Adrenal gland (tissue), 5 donors: ENCODE measurements around the gene MAPK10.

Source experiments
- CTCF ChIP-seq, 6 experiments: fragments of 450-650 bp in 4 of 6; fragments of 200-600 bp in 2 of 6; sonication (generic) in 1 of 6; IDR thresholded peaks; 1 replicate in 5 of 6; 2 replicates in 1 of 6; pipeline versions ENCODE4 v1.5.1 to v1.8.0; 2016 to 2021; ENCODE audit warnings: antibody characterized with exemption in 6 of 6, mild to moderate bottlenecking in 2 of 6, moderate library complexity in 1 of 6
- POLR2A ChIP-seq, 2 donors: fragments of 450-650 bp; IDR thresholded peaks; one replicate each; pipeline ENCODE4 v1.6.1; 2017; ENCODE audit warnings: antibody characterized with exemption in 2 of 2, mild to moderate bottlenecking in 2 of 2, moderate library complexity in 1 of 2
- donor health status: DM: no; HTN: no; CAD: no.

- TF ChIP-seq CTCF (IDR thresholded peaks at IDR 0.05) (no peak), POLR2A (IDR thresholded peaks at IDR 0.05) (no peak)
These were observed 79.6 kb downstream of the MAPK10 start for GRCh38 chr4:86280246-86280645.
